Esophagus squamous epithelium (tissue), 4 donors: Measurements from ENCODE around the gene PTPRN2.

Experiments used
- POLR2A ChIP-seq, 4 donors: fragments of 450-650 bp; IDR thresholded peaks; one replicate each; pipeline ENCODE4 v1.6.1; 2017; ENCODE audit warnings: antibody characterized with exemption in 4 of 4, mild to moderate bottlenecking in 4 of 4, moderate library complexity in 3 of 4
- TF ChIP-seq, protein P1 (sequence below), 6 experiments: fragments of 450-650 bp in 4 of 6; fragments of 200-600 bp in 2 of 6; sonication (generic) in 2 of 6; IDR thresholded peaks; one replicate each; pipeline ENCODE4 v1.5.1; 2016 to 2019; ENCODE audit warnings: antibody characterized with exemption in 6 of 6, mild to moderate bottlenecking in 4 of 6, moderate library complexity in 4 of 6

DNA sequence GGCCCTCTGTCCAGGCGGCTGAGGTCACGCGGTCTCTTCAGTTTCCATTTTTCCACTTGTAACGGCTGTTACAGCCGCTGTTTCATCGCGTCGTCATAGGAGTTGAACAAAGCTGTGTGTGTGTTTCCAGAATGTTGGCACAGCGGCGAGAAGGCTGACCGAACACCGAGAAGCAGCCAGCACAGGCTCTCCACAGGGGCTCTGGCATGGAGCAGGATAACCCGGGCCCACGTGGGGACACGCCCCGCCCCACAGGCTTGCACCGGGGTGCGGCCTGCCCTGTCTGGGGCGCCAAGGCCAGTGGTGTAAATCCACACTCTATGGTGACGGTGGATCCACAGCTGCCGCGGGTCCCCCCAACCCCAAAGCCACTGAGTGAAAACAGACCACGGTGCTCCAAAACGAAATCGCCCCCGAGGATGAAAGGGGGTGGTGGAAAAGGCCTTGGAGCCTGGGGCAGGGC lies 802.6 kb downstream of the PTPRN2 start:
- TF ChIP-seq POLR2A (IDR thresholded peaks at IDR 0.05) = no peak
- TF ChIP-seq, protein P1, sequence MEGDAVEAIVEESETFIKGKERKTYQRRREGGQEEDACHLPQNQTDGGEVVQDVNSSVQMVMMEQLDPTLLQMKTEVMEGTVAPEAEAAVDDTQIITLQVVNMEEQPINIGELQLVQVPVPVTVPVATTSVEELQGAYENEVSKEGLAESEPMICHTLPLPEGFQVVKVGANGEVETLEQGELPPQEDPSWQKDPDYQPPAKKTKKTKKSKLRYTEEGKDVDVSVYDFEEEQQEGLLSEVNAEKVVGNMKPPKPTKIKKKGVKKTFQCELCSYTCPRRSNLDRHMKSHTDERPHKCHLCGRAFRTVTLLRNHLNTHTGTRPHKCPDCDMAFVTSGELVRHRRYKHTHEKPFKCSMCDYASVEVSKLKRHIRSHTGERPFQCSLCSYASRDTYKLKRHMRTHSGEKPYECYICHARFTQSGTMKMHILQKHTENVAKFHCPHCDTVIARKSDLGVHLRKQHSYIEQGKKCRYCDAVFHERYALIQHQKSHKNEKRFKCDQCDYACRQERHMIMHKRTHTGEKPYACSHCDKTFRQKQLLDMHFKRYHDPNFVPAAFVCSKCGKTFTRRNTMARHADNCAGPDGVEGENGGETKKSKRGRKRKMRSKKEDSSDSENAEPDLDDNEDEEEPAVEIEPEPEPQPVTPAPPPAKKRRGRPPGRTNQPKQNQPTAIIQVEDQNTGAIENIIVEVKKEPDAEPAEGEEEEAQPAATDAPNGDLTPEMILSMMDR (IDR thresholded peaks at IDR 0.05) = no peak
